Raji (cell line): Measurements from ENCODE around the gene PPP3CA.

Experiments used
- POLR2A ChIP-seq: IDR thresholded peaks from 2 replicates; pipeline ENCODE4 v1.6.1; 2011; ENCODE audit warnings: low read depth, low read length, control low read depth; ENCODE audit not compliant: insufficient read depth

The PPP3CA gene

DNA sequence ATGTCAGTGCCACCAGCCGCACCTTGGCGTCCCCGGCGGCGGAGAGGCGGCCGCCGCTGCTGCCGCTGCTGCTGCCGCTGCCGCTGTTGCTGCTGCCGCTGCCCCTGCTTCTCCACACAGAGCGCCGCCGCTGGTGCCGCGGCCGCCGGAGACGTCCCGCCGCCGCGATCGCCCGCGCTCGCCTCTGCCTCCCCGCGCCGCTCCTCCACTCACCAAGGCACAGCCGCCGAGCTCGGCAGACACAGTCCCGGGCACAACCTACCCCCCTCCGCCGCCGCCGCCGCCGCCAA, at the start of gene PPP3CA:
PPP3CA (minus strand) TSS at position 260 of the 290 bp plus-strand sequence.
- TF ChIP-seq POLR2A = no peak

DNA sequence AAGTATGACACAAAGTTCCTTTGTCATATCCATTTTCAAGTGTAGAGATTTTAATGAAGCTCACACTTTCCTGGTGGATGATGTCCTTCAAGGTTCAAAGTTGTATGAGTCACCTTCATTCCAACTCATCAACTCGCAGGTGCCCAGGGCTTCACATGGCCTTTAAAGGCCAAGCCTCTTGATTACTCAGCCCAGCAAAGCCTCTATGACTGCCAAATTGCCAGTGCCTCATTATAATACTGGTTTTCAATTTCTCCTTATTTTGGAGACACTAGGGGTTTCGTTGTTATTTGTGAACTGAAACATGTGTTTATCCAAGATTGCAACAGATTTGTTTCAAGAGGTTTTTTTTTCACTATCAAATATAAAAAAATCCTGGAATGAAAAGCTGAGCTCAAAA, 45.9 kb upstream of the PPP3CA start:
- TF ChIP-seq POLR2A = no peak

DNA sequence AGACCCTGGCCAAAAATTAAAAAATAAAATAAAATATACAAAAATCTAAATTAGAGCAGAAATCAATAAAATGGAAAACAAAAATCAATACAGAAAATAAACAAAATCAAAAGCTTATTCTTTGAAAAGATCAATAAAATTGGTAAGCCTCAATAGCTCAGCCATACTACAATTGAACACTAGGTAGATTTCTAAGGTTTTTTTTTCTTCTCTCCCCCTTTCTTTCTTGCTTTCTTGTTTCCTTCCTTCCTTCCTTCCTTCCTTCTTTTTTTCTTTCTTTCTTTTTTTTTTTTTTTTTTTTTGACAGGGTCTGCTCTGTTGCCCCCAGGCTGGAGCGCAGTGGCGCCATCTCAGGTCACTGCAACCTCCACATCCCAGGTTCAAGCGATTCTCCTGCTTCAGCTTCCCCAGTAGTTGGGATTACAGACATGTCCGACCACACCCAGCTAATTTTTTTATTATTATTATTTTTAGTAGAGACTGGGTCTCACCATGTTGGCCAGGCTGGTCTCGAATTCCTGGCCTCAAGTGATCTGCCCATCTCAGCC, 23.4 kb upstream of the PPP3CA start:
- TF ChIP-seq POLR2A = no peak

DNA sequence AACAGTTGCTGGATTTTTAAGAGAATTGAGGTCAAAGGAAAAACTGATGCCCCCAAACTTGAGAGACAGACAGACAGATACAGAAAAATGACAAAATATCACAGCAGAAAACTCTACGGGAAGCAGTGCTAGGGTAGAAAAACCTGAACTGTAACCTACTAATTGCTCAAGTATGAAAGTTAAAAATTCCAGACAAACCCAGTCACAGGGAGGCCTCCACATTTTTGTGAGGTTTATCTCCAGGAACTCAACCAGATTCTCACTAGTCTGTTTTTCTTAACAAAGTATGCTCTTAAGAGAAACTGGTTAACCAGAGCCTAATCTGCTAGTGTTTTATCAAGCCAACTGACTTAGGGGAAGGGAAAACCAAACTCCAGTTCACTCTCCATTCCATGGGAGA, 19.9 kb upstream of the PPP3CA start:
- TF ChIP-seq POLR2A = no peak

DNA sequence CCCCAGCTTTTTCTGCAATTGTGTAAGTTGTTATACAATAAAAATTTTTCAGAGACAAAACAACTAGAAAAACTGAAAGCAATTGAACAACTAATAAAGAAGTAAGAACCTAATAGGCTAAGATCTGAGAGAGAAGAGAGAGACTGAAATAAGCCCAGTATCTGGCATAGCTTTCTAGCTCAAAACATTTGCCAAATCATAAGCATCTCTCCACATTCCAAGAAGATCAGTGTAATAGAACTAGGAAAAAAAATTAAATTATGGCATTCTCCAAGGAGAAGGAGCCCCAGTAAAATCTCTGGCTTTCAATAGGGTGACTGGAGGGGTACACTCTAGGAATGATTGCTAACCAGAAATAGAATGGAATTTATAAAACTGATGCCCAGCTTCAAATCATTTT, 19.0 kb upstream of the PPP3CA start:
- no peak for TF ChIP-seq POLR2A

DNA sequence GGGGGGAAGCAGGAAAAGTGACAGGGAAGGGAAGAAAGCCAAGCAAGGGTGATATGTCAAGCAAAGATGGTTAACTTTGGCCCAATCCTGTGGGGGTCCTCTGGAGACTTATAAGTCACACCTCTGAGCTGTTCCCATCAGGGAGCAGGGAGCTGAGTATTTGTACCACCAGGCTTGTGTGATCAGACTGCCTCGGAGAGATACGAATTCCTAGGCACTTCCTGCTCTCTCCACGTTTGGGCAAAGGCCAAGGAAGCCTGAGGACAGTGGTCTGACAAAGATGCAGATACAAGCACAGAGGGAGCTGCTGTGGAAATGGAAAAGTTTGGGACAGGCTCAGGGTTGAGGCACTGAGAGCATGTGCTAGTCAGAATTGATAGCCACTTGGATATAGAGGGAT, 10.4 kb upstream of the PPP3CA start:
- no peak for TF ChIP-seq POLR2A

DNA sequence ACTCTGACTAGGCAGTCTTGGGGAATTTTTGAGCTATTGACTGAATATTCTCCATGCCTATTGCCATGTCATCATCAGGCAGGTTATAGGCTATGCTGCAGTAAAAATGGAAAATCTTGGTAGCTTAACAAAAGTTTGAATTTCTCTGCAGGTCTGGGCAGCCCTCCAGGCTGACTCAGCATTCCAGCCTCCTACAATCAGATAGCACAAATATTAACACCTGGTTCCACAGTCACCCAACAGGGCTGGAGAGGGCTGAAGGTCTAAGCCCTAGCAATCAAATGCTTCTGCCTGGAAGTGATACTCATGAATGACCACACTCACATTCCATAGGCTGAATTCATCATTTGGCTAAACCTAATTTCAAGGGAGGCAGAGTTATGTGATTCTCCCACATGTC, 9.6 kb upstream of the PPP3CA start:
- no peak for TF ChIP-seq POLR2A

DNA sequence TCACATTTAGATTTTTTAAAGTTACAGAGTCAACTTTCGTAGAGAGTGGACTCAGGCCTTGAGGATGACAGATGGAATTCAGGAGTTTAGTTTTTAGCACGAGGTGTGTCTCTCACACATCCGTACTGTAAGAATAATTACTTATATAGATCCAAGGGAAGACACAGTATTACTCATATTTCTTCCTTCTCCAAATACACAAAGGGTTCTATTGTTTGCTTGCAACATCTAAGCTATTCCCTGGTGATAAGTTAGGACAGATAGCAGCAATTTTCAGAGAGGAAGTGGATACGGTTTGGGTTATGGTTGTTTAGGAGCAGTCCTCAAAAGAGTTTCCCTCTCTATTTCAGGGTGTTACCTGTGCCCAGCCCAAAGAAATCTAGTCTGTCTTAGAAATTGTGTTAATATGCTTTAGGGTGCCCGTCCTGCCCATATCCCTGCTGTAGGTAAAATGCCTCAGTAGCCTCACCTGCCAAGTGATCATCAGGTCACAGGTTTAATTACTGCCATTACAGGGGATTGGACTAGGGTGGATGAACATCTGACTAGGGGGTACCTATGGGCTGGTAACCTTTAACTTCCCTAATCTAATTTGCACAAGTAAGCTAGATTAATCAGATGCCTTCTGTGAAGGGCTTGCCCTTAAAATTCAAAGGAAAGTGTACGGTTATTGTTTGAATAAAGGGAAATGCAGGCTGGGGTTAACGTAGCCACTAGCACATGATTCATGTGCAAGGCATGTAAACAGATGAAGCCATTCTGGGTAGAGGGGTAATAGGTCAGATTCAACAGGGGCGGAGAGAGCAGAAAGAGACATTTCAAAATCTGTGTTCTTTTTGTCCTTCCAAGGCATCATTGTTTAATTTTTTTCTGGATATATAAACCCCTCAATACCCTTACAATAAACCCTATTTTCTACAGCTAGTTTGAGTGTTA, 8.7 kb upstream of the PPP3CA start:
- TF ChIP-seq POLR2A = no peak

DNA sequence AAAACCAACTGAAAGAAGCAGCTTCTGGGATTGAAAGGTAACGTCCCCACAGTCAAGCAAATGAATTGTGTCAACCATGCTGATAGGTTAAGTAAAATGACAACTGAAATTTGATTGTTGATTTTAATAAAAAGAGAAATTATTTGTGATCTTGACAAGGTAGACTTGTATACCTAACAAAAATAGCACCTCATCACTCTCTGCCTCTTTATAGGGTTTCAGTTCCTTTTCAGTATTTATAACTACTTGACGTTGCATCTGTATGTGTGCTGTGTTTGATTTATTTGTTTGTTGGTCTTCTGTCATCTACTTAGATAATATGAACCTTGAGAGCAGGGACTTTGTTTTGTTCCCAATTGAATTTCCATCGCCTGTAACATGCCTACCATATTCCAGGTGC, 7.9 kb upstream of the PPP3CA start:
- TF ChIP-seq POLR2A = no peak

DNA sequence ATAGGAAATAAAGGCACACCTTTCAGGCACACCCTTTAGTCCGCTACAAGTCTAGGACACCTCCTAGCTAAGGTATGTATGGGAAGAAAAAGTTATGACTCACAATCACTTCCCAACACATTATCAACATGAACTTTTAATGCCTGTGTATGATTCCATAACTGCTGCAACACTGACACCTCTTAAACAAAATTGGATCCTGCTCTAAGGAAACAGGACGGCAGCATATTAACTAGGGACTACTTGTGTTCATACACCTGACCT, 2.4 kb upstream of the PPP3CA start:
- TF ChIP-seq POLR2A = no peak

DNA sequence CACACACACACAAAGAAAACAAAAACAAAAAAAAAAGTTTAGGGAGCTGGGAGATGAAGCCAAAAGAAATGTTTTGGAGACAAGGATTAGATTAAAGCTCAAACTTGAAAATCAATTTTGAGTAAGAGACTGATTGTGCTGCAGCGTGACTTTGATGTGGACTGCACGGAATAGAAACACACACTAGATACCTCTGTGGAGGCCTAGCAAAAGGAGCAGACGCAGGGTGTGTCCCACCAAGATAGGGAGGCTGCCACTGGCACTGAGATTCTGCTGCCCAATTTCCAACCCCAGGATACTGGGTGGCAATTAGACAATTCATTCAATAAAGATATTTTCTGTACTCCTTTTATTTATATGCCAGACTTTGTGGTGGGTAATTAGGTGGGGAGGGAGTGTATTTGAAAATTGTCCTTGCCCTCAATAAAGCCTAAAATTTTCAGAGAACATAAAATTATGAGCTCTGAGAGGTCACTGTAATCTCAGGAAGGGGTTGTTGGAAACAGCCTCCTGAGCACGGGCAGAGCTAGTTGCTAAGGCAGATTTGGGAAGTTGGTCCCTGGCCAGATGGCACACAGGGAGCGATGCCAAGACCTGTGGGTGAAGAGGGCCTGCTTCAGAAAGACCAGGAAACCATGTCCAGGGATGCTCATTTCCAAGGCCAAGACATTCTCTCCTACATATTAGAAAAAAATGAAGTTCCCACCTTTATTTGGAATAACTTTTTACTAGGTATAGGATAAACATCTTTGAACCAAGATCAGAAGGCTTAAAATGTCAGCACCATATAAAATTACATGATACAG, 1.9 kb upstream of the PPP3CA start:
- TF ChIP-seq POLR2A = no peak

DNA sequence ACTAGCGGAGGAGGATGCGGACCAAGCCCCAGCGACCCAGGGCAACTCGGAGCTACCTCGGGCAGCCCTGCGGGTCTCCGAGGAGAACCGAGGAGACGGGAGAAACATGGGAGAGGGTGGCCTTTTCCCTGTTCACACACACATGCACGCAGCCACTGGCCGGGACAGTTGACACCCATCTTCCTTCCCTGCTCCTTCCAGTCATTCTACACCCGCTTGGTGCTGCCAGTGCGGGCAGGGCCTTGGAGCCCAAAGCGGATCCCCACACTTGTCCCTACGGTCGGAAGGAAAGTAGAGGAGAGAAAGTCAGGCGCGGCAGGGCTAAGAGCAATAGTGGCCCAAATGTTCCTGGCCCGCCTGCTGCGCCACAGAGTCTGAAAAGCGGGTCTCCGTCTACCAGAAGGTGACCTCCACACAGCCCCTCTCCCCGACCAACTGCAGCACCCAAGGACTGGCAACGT, 1.1 kb upstream of the PPP3CA start:
- no peak for TF ChIP-seq POLR2A

DNA sequence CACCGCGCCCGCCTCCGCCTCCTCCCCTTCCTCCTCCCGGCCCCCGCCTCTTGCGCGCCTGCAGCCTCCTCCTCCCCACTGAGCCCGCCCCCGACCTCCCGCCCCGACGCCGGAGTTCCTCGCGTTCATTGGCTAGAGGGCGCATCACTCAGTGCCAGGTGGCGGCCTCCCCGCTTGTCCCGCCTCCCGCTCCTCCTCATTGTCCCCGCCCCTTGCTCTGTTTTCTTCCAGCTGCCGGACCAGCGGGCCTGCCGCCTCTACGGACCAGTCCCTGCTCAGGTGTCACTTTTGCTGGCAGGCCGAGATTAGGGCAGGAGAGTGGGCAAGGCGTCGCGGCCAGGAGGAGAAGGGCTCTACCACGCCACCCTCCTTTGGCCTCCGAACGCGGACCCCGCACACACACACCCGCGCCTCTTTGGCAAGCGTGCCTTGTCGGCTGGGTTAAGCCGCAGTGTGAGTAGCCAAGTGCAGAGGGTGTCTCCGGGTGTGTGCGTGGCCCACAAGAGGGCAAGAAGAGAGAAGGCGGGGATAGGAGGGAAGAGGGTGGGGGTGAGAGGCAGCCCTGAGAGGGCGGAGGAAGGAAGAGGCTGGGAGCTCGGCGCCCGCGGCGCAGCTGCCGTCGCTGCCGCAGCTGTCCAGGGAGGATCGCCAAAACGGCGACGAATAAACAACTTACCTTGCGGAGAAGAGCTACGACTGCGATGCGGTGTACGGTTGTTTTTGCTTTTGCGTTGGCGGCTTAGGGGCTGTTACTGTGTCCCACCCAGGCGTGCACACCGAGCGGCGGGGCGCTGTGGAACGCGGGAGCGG, 436 bp upstream of the PPP3CA start:
- peak; percentile 83 for TF ChIP-seq POLR2A

DNA sequence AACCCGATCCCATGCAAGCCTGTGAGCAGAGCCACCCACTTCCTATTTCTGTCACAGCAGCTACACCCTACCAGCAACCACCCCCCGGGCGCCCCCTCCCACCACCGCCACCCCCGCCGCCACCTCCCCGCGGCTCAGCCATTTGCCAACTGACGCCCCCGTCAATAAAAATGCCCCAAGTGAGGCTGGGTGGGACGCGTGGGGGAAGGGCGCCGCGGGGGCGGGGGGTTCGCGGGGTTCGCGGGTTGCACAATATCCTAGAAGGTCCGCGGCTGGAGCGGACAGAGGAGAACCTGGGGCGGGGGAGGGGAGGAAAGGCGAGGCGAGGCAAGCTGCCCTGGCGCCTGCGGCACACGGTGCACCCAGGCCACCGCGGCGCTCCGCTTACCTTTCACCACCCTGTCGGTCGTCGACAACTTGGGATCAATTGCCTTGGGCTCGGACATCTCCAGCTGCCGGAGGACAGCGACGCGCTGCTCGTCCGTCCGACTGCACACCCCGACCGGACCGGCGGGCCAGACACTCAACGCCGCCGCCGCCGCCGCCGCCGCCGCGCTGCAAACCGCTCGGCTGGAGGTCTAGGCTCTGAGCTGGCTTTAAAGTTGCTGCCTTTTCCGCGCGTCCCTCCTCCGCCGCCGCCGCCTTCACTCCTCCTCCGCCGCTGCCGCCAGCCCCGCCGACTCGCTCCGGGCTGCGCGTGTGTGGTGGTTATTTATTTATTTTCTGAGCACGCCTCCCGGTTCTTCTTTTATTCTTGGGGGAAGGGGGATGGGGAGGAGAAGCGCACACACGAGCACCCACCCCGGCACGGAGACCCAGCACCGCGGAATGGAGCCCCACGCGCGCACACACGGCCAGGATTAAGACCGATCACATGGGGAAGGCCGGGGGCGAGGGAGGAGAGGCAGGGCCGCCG, 717 bp downstream of the PPP3CA start:
- TF ChIP-seq POLR2A = 0 out of 2 replicates have a peak, but pooled peaks have one; percentile 12
